Measurements from ENCODE around the gene SRBD1.

- TF ChIP-seq, protein P1, sequence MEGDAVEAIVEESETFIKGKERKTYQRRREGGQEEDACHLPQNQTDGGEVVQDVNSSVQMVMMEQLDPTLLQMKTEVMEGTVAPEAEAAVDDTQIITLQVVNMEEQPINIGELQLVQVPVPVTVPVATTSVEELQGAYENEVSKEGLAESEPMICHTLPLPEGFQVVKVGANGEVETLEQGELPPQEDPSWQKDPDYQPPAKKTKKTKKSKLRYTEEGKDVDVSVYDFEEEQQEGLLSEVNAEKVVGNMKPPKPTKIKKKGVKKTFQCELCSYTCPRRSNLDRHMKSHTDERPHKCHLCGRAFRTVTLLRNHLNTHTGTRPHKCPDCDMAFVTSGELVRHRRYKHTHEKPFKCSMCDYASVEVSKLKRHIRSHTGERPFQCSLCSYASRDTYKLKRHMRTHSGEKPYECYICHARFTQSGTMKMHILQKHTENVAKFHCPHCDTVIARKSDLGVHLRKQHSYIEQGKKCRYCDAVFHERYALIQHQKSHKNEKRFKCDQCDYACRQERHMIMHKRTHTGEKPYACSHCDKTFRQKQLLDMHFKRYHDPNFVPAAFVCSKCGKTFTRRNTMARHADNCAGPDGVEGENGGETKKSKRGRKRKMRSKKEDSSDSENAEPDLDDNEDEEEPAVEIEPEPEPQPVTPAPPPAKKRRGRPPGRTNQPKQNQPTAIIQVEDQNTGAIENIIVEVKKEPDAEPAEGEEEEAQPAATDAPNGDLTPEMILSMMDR (IDR thresholded peaks at IDR 0.05; ENCODE audit: low read length), result no peak
- no peak for TF ChIP-seq EZH2 (optimal IDR thresholded peaks at IDR 0.05; ENCODE audit: low read depth, low read length)
- TF ChIP-seq EZH2phosphoT487 (IDR thresholded peaks at IDR 0.05; ENCODE audit: low read length), result no peak
Measured at GRCh38 chr2:45494978-45495293, 116.1 kb downstream of the SRBD1 start.

Measured in MM.1S (cell line).